GM19452 (cell line): Measurements from ENCODE around the gene IL1RAPL1.

Experiments
- ATAC-seq: cut with Tn5 transposase; IDR thresholded peaks from one replicate; pipeline ENCODE4 v1.9.1; 2021; ENCODE audit not compliant: unreplicated experiment

Gene IL1RAPL1

DNA sequence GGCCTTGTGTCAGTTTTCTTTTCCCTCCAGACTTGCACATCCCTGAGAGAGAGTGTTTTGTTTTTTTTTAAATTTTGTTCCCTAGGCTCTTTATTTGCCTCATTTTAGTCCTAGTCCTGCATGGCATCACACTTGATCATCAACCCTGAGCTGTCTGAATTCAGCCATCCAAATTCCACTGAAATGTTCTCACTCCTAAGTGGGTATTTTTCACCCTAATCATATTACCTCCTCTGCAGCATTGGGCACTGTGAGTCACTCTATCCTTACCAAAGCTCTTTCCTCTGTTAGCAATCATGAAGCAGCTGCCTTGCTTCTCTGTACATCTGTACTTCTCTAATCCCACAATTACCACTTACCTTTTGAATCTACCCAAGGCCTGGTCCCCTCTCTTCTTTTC is 1271.5 kb downstream of the IL1RAPL1 start:
- ATAC-seq = no peak

DNA sequence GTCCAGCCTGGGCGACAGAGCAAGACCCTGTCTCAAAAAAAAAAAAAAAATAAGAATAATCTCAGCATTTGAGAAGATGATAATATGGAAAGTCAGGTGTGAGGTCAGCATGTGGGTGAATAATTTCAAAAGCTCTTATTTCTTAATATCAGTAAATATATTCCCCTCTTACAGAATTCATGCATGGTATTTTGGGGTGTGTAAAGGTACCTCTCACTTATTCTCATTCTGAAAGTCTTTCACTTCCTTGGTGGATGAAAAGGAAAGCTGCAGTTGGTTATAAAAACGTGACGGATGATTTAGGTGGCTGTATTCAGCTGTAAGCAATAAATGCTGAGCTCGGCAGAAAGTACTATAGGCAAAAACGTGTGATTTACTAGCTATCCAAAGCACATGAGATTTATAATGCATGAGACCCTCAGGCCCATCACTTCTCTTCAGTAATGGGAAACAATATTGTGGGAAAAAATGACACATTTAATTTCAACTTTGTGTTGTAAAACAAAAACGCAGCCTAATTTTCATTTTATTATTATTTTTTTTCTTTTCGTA is 1275.0 kb downstream of the IL1RAPL1 start:
- ATAC-seq = no peak

DNA sequence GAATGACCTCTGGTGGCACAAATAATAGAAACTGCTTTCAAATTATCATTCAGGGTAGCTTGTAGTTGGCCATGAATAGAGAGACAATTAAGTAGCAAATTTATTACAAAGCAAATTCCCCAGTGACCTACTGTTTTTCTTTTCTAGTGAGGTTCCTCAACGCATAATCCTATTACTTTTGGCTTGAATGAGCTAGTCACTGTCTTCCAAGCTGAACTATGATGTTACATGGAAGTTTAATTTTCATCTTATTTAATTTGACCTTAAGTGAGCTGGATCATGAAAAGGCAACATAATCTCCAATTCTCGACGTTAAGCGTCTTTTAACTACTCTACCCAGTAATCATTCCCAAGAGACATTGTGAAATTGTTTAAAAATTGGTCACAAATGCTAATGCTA is 1280.7 kb downstream of the IL1RAPL1 start:
- no peak for ATAC-seq

DNA sequence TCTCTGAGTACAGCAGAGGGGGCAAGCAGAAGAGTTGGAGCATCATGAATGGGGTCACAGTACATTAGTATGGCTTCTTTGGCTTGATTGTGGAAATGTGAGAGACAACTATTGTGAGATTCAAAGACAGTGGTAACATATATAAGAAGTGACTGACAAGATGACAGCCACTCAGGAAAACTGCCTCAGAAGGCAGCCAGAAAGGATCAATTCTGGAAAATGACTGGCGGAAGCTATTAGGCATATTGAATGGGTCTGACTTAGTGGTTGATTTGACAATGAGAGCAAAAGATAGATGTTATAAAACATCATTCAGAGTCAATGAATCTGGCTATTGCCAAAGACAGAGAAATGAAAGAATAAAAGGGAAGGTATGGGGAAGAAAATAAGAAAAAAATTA is 1282.6 kb downstream of the IL1RAPL1 start:
- ATAC-seq = no peak

DNA sequence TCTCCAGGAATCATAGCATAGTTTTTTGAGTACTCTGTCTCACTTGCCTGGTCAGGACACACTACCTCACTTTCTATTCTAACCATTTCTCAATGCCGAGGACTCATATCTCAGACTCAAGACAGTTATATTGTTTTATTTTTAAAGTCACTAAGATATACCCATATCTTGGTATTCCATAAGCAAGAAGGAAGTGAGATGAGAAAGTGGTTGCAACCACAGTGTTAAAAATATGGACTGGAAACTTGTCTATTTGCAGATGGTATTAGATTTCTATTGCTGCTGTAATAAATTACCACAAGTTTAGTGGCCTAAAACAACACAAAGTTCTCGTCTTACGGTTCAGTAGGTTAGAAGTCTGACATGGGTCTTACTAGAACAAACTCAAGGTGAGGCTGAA is 1283.4 kb downstream of the IL1RAPL1 start:
- no peak for ATAC-seq

DNA sequence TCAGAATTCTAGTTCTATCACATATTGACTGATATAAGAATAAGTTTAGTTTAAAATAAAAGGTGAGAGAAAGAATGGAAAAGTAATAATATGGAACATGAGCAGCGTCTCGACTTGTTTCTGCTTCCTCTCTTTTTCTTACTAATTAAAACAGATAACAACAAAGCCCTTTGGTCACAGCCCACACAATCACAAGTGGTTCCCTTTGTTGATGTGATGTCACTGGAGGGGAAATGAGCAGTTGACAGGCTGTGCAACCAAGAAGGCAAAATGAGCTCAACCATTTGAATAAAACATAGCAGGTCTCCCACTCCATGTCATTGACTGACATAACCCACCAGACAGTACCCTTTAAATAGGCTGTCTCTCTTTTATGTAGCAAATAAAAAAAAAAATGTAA is 1285.6 kb downstream of the IL1RAPL1 start:
- ATAC-seq = no peak

DNA sequence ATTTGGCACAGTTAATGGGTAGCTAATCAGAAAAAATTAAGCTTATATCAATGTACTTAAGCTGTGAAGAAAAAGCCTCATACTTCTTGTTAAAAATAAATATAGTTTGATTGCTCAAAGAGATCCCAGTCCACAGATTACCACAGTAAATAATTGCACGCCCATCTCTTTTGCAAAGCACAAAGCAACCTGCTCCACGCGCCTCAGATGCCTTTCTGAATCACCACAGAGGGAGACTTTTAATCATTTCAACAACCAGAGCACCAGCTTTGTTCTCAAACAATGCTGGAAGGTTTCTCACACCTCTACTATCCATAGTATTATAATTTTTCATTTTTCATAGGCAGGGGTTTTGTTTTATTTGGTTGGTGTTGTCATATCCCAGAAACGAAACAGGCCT is 1289.5 kb downstream of the IL1RAPL1 start:
- ATAC-seq = no peak

DNA sequence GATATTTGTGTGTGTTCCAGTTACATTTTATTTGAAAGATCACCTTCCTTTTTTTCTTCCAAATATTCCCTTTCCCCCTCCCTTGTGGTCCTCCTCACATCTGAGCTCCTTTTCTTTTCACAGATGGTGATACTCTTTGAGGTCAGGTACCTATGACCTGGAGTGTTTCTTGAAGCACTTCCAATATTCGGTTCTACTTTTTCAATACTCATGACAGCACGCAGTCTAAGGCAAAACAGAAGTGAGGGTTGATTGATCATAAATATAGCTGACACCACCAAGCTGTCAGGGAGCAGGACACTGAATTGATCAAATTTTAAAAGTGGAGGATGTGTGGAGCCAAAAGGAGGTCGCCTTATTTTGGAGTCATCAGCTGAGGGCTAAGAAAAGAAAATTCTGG is 1293.7 kb downstream of the IL1RAPL1 start:
- no peak for ATAC-seq

DNA sequence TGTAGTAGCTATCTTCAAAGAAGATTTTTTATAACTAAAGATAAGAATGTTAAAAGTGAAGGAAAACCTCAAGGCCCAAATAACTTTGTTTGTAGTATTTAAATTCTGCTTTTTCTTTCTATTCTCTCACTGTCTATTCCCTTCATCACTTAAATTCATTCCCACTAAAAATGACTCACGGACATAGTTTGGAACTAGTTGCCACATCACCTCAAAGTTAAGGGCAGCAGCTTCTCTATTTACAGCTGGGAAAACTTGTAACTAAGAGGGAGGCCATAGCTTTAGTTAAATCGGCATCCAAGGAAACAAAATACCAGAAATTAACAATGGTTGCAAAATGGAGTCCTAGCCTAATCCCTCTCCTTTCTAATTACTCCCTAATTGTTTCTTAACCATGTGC is 1302.8 kb downstream of the IL1RAPL1 start:
- no peak for ATAC-seq

DNA sequence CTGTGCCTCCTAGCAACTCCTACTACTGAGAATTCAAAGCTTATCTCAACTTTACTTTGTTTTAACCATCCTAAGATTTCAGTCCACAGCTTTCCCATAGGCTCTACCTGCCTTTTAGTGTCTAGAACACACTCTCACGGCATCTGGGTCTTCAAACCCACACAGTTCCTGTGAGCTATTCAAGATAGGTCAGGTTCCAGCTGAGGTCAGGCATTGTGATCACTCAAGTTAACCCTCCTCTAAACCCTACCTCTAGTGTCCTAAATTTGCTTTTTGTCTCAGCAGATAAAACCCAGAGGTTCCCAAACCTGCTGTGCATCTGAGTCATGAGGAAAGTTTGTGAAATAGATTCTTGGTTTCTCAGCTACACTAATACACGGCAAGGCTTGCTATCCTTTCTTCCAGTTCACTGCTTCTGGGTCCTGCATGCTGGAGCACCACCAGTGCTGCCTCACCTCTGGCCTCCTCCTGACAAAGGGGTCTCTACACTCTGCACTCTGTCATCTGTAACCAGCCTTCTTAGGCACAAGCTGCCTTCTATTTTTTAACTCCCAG is 1303.5 kb downstream of the IL1RAPL1 start:
- ATAC-seq = no peak

DNA sequence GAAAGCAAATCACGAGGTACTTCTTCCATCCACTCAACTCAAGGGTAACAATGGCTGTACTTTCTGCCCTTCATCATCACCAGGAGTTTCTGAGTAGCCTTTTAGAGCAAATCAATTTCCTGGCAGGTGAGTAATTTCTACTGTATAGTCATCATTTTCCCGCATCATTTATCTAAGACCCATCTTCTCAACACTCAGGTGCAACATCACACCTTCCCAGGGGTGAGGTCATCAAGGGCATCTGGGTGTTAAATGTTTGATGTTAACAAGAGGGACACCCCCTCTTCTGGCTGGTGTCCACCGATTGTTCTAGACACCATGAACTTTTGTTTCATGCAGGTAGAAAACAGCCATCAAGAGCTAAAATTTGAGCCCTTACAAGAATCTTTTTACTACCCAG is 1314.8 kb downstream of the IL1RAPL1 start:
- ATAC-seq = no peak

DNA sequence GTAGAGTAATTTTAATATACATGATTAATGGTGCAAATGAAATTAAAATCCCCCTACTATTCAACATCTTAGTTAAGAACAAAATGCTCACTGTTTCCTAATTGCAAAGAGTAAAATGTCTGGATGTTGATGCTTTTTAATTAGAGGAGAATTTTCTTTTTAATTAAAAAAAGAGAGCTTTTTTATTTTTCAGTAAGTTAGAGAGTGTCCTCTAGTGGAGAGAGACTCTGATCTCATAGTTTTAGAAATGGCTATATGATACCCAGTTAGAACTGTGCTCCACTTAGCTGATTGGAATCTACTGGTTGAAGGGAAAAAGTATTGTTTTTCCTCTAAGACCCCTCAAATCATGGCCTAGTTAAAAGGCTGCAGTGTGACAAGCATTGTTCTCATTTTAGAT is 1316.1 kb downstream of the IL1RAPL1 start:
- ATAC-seq = no peak

DNA sequence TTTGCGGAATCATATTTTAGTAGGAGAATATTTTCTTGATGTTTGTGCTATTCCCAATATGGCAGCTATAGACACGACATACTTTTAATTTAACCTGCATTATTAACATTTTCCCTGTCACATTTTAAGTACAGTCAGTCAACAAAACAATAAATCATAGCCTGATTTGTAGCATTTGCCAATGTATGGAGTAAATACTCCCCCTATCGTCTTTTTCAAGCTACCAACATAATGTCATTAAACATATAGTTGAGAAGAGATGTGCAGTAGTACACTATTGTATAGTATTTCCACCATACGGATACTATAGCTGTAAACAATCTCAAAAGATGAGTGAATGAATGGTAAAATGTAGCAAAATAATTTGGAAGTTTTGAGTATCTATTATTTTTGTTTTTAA is 1324.4 kb downstream of the IL1RAPL1 start:
- ATAC-seq = no peak

DNA sequence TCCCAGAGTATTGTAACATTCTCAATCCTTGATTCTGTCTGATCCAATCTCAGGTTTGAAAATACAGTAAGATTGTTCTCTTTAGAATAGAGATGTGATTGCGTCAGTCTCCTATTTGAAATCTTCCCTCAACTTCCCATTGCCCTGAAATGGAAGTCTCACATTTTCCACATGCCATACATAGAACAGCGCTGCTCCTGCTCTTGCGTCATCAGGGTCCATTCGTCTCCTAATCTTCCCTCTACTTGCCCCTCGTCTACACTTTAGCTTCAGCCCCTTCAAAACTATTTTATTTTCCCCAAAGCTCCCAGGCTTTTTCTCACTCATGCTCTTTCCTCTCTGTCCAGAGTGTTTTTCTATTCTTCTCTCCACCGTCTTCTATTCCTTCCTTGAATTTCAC is 1326.4 kb downstream of the IL1RAPL1 start:
- ATAC-seq = no peak

DNA sequence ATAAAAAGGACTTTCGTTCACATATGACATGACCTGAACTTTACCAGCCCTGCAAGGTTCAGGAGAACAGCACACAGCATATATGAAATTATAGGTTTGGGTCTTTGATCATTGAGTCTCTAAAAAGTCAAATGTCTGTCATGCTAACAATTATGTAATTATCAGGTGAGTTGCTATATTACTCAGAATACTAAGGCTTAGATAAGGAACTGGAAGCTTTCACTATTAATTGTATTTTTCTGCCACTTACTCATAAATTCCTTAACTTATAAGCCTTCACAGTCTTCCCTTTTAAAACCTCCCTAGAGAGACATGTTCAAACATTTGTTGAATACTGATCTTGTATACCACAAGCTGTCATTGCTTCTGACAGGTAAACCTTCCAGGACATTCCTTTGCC is 1335.4 kb downstream of the IL1RAPL1 start:
- no peak for ATAC-seq

DNA sequence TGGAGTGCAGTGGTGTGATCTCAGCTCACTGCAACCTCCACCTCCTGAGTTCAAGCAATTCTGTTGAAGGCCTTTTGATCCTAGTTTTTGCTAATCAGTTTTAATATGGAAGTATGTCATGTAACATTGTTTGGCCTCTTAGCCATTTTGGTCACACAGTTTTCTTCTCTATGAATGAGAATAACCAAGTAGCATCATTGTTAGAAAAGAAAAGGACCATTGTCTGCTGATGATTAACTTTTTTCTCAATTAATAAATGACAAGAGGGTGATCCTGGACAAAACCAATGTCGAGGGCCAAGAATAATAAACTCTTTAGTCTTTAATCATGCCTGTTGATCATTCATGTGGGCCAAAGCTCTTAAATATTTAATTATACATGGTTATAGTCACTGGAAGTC is 1338.8 kb downstream of the IL1RAPL1 start:
- ATAC-seq = no peak

DNA sequence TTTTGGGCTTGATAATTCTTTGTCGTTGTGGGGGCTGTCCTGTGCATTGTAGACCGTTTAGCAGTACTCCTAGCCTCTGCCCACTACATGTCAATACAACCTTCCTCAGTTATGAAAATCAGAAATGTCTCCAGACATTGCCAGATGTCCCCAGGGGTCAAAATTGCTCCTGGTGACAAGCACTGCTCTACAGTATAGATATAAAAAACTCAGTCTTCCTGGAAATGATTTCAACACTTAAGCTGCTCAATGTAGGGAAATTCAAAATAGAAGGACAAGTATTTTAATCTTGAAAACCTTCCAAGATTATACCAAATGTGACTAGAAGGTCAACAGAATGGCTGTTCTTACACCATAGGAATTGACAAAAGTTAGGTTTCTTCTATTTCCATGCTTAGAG is 1339.4 kb downstream of the IL1RAPL1 start:
- ATAC-seq = no peak

DNA sequence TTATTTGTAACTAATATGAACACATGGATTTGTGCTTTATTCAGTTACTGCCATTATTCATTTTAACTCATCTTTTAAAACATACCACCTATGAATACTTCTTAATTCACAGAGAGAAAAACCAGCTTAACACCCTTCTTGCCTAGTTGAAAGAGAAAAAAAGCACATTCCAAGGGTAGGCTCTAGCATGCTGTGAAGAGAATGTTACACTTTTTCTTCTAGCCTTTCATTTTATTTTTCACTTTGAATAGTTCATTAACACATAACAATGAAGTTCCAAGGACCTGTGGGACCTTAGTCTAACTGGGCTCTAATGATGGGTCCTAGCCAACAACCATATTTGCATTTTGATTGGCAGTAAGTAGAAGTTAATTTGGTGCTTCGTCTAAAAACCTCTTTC is 1348.2 kb downstream of the IL1RAPL1 start:
- ATAC-seq = no peak

DNA sequence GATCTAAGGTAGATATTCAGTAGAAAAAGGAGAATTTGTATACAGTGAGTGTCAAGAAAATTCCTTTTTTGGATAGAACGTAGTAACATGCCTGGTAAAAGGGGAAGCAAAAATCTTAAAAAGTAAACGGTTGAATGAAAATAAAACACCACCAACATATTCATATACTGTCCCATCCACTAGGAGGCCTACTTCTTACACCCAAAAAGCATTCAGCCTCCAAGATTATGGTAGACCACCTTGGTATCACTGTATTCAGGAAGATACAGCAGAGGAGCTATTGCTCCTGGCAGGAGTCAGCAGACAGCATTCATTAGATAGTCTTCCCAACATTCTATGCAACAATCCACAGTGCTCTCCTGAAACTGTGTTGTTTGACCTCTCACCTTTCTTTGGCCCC is 1353.5 kb downstream of the IL1RAPL1 start:
- no peak for ATAC-seq

DNA sequence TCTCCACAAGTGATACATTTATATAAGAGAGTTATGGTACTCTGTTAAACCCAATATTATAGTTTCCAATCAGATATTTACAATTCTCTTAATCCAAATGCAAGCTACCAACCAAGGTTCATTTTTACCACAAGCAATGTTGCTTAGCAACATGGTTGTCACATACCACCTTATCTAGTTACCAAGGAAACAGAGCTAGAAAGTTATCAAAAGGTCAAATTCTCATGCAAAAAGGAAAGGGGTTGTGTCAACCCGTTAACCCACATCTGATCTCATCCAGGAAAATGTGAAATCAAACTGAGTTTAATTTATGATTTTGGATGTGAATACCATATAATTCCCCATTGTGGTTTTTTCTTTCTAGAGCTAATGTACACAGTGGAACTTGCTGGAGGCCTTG is 1354.0 kb downstream of the IL1RAPL1 start:
- ATAC-seq = no peak

DNA sequence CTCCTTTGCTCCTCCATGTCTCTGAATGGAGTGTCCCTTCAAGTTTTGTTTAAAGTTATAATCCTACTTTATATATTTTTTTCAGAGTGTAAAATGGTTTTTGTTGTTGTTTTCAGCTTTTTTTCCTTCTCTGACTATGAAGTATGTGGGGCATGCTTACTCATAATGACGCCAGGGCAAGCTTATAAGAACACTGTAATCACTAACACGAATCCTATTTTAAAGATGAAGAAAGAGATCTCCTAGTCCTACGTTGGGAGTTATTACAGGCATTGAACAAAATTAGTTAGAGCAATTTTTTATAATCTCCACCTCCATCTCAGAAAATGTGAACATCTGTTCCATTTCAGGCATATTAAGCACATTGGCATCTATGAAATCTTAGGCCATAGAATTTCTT is 1360.0 kb downstream of the IL1RAPL1 start:
- ATAC-seq = no peak

DNA sequence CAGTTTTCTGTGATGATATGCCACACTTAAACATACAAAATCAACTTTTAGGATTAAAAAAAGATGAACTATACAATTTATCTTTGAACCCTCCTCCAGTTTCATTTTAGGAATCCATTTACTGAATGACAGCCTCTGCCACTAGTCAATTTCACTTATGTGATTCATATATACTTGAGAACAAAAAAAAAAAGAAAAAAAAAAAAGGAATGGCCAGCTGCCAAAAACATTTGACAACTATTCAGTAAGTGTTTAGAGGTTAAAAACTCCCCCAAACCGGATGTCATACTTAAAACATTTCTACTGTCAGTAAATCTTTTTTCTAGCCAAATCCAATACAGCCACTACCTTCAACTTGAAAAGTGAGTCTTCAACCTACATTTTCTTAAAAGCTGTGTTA is 1361.4 kb downstream of the IL1RAPL1 start:
- ATAC-seq = no peak

DNA sequence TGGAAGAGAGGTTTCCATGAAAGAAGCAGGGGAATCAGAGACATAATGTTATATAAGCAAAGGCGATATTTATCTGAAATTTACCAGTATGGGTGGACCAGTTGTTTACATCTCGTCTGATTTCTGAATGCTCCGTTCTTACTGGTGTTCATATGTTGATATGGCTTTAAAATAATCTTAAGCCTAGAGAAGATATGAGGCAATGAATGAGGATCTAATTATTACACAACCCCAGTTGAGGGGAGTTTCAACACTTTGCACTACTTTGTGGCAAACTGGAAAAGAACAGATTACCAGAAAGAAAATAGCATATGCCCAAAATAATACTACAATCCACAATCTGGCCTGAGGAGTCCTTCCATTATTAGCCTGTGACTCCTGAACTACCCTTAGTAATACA is 1364.8 kb downstream of the IL1RAPL1 start:
- ATAC-seq = no peak

DNA sequence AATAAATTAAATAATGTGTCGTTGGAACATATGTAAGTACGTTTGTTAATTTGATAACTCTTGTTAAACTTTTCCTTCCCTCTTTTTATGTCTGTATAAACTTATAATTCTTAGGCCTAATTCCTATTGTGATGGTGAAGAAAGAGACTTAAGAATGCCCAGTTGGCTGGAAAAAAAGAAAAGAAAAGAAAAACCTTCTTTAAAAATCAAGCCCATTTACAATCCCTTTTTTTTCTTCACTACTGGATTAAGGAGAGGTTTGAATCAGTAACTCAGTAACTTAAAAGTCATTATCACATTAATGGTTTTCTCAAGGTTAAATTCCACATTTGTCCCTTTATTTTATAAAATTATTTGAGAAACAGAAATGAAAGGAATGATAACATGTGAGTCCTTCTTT is 1374.8 kb downstream of the IL1RAPL1 start:
- no peak for ATAC-seq
